B cell (primary cell): ENCODE measurements around the gene DNAJC7.

Source experiments
- CTCF ChIP-seq: fragments of 200-600 bp; IDR thresholded peaks from one replicate; pipeline ENCODE4 v1.8.0; 2022; ENCODE audit warnings: antibody characterized with exemption, mild to moderate bottlenecking
- EZH2 ChIP-seq: IDR thresholded peaks from 2 replicates; pipeline ENCODE4 v1.6.1; 2012; ENCODE audit warnings: borderline replicate concordance, low read depth, mild to moderate bottlenecking, moderate library complexity, low read length; ENCODE audit not compliant: insufficient read depth, poor library complexity, severe bottlenecking

- no peak for TF ChIP-seq CTCF
- no peak for TF ChIP-seq EZH2
These were observed 15.5 kb downstream of the DNAJC7 start for GRCh38 chr17:42001729-42002128.
